H1 (cell line): Measurements from ENCODE around the gene SAXO1. TPM values are rescaled to one million over a fixed set of nuclear protein-coding genes. Genes with fewer than 3 reads are reported as not detected.
"Not testable (repeated sequence)": the region's sequence is repeated elsewhere in the genome, so short reads cannot be mapped to it uniquely, and the experiment has no call there.

Experiments
- CTCF ChIA-PET: fragments of 300-600 bp; sonication (Branson Sonifier 250); formaldehyde crosslinking; loops from one replicate; lab custom pipeline; 2021; ENCODE audit not compliant: partially characterized antibody; lab: Charles Lee
- POLR2A ChIA-PET: fragments of 300-600 bp; sonication (Branson Sonifier 250); formaldehyde crosslinking; loops from one replicate; lab custom pipeline; 2021; ENCODE audit warnings: inconsistent platforms; ENCODE audit not compliant: partially characterized antibody; lab: Charles Lee
- DNase-seq, 2 experiments: peaks; one replicate each; pipeline versions ENCODE4 v3.0.0 to v3.0.0-alpha.2; 2010 to 2022; ENCODE audit warnings: low spot score in 2 of 2, low read depth in 1 of 2, mixed read lengths in 1 of 2
- FAIRE-seq: peaks from 2 replicates; lab custom pipeline; 2011; peaks lifted over from hg19 to GRCh38; lab: Jason Lieb, UNC
- H2AFZ ChIP-seq: 2 replicates; pipeline ENCODE4 v1.8.1; 2012; ENCODE audit warnings: low read length, inconsistent platforms
- H2AK5ac ChIP-seq: 2 replicates; pipeline ENCODE4 v1.6.1; 2013; ENCODE audit warnings: low read depth, low read length
- H2BK120ac ChIP-seq: replicated peaks from 2 replicates; pipeline ENCODE3; 2013; ENCODE audit warnings: low read depth, low read length, inconsistent platforms
- H2BK12ac ChIP-seq: 2 replicates; pipeline ENCODE4 v1.6.1; 2013; ENCODE audit warnings: low read depth, low read length
- H2BK15ac ChIP-seq: 2 replicates; pipeline ENCODE4 v1.6.1; 2013; ENCODE audit warnings: low read length
- H2BK20ac ChIP-seq: 2 replicates; pipeline ENCODE4 v1.6.1; 2013; ENCODE audit warnings: low read length
- H2BK5ac ChIP-seq: 2 replicates; pipeline ENCODE4 v1.6.1; 2013; ENCODE audit warnings: low read depth, low read length
- H3K14ac ChIP-seq: 2 replicates; pipeline ENCODE4 v1.6.1; 2013; ENCODE audit warnings: inconsistent platforms; ENCODE audit not compliant: insufficient read length
- H3K18ac ChIP-seq: 2 replicates; pipeline ENCODE4 v1.6.1; 2013; ENCODE audit warnings: low read length; ENCODE audit errors: extremely low read depth
- H3K23ac ChIP-seq: 2 replicates; pipeline ENCODE4 v1.6.1; 2013; ENCODE audit warnings: inconsistent platforms; ENCODE audit not compliant: insufficient read length
- H3K23me2 ChIP-seq: 2 replicates; pipeline ENCODE4 v1.6.1; 2013; ENCODE audit warnings: low read depth, low read length
- H3K27ac ChIP-seq: 2 replicates; pipeline ENCODE4 v1.6.1; 2011; ENCODE audit warnings: low read depth, low read length, inconsistent platforms
- H3K27me3 ChIP-seq, 4 experiments: replicated peaks in 1 of 4; 1 replicate in 1 of 4; 2 replicates in 3 of 4; pipeline versions ENCODE4 v1.6.1 to v1.8.1; 2011 to 2013; ENCODE audit warnings: low read length in 3 of 4, mild to moderate bottlenecking in 3 of 4, inconsistent platforms in 2 of 4, mixed read lengths in 2 of 4, moderate library complexity in 1 of 4; ENCODE audit not compliant: control insufficient read depth in 3 of 4, insufficient read depth in 3 of 4; ENCODE audit errors: extremely low read depth in 1 of 4
- H3K36me3 ChIP-seq, 4 experiments: 2 replicates each; pipeline versions ENCODE4 v1.6.1 to v1.8.1; 2011 to 2013; ENCODE audit warnings: mild to moderate bottlenecking in 4 of 4, low read length in 3 of 4, moderate library complexity in 2 of 4, control low read depth in 1 of 4, inconsistent platforms in 1 of 4; ENCODE audit not compliant: insufficient read depth in 4 of 4, control insufficient read depth in 2 of 4
- H3K4ac ChIP-seq: replicated peaks from 2 replicates; pipeline ENCODE3; 2013; ENCODE audit warnings: low read length, low read depth, mixed read lengths, inconsistent platforms; ENCODE audit not compliant: insufficient read length
- H3K4me1 ChIP-seq, 4 experiments: replicated peaks in 1 of 4; 1 replicate in 1 of 4; 2 replicates in 3 of 4; pipeline versions ENCODE4 v1.6.1 to v1.8.1; 2011 to 2013; ENCODE audit warnings: low read length in 3 of 4, inconsistent platforms in 2 of 4, mixed read lengths in 1 of 4; ENCODE audit not compliant: insufficient read depth in 4 of 4, control insufficient read depth in 3 of 4
- H3K4me2 ChIP-seq, 2 experiments: 2 replicates each; pipeline versions ENCODE4 v1.6.1 to v1.8.1; 2011 to 2013; ENCODE audit warnings: low read depth in 2 of 2, low read length in 2 of 2, control low read depth in 1 of 2, inconsistent platforms in 1 of 2, mild to moderate bottlenecking in 1 of 2; ENCODE audit not compliant: insufficient read depth in 1 of 2
- H3K4me3 ChIP-seq, 4 experiments: fragments of 200-600, 300-600 bp in 1 of 4; sonication (generic), shearing (Covaris generic), sonication (Bioruptor Twin) in 1 of 4; 2 replicates each; pipeline versions ENCODE4 v1.5.1 to v1.8.1; 2011 to 2016; ENCODE audit warnings: low read length in 4 of 4, low read depth in 3 of 4, control low read depth in 2 of 4, inconsistent platforms in 2 of 4, mild to moderate bottlenecking in 2 of 4, mixed read lengths in 1 of 4, moderate library complexity in 1 of 4; ENCODE audit not compliant: insufficient read depth in 2 of 4; ENCODE audit errors: extremely low read depth in 1 of 4
- H3K56ac ChIP-seq: replicated peaks from 2 replicates; pipeline ENCODE3; 2013; ENCODE audit warnings: low read depth, mild to moderate bottlenecking, mixed read lengths, low read length, inconsistent platforms; ENCODE audit not compliant: insufficient read length
- H3K79me1 ChIP-seq: 2 replicates; pipeline ENCODE4 v1.6.1; 2013; ENCODE audit warnings: low read depth, low read length, control low read depth
- H3K79me2 ChIP-seq, 2 experiments: 2 replicates each; pipeline versions ENCODE4 v1.6.1 to v1.8.1; 2012 to 2013; ENCODE audit warnings: low read length in 2 of 2, mild to moderate bottlenecking in 2 of 2, inconsistent platforms in 1 of 2; ENCODE audit not compliant: insufficient read depth in 2 of 2, control insufficient read depth in 1 of 2
- H3K9ac ChIP-seq, 4 experiments: replicated peaks in 1 of 4; 1 replicate in 1 of 4; 2 replicates in 3 of 4; pipeline versions ENCODE4 v1.6.1 to v1.8.1; 2011 to 2013; ENCODE audit warnings: low read depth in 3 of 4, low read length in 3 of 4, control low read depth in 2 of 4, mild to moderate bottlenecking in 2 of 4, moderate library complexity in 2 of 4, inconsistent platforms in 1 of 4; ENCODE audit errors: extremely low read depth in 1 of 4
- H3K9me3 ChIP-seq, 2 experiments: 2 replicates each; pipeline versions ENCODE4 v1.6.1 to v1.8.1; 2012 to 2013; ENCODE audit warnings: mild to moderate bottlenecking in 2 of 2, moderate library complexity in 2 of 2, control low read depth in 1 of 2, inconsistent platforms in 1 of 2, low read depth in 1 of 2, low read length in 1 of 2, mixed read lengths in 1 of 2; ENCODE audit not compliant: insufficient read depth in 2 of 2
- H4K20me1 ChIP-seq, 2 experiments: replicated peaks in 1 of 2; 2 replicates each; pipeline versions ENCODE3 to v1.8.1; 2011 to 2013; ENCODE audit warnings: inconsistent platforms in 2 of 2, low read length in 2 of 2, mild to moderate bottlenecking in 1 of 2; ENCODE audit not compliant: insufficient read depth in 2 of 2, control insufficient read depth in 1 of 2
- H4K5ac ChIP-seq: 2 replicates; pipeline ENCODE4 v1.6.1; 2013; ENCODE audit warnings: low read length, low read depth, mixed read lengths, inconsistent platforms; ENCODE audit not compliant: insufficient read length
- H4K8ac ChIP-seq: 2 replicates; pipeline ENCODE4 v1.8.0; 2013; ENCODE audit warnings: mild to moderate bottlenecking, moderate library complexity, low read length, inconsistent platforms; ENCODE audit not compliant: insufficient read depth; ENCODE audit errors: extremely low read depth
- H4K91ac ChIP-seq: replicated peaks from 2 replicates; pipeline ENCODE3; 2013; ENCODE audit warnings: low read length, mixed read lengths, inconsistent platforms; ENCODE audit not compliant: insufficient read length
- WGBS, 2 experiments: shearing (Covaris generic) in 1 of 2; methylation state at CpG; one replicate each; pipeline versions ENCODE4 v1.1.6 to v1.1.7; 2013 to 2015; ENCODE audit warnings: low lambda C conversion rate in 2 of 2, mixed read lengths in 2 of 2, inconsistent platforms in 1 of 2, low coverage in 1 of 2, missing lambda C conversion rate in 1 of 2; ENCODE audit not compliant: insufficient replicate concordance in 2 of 2, insufficient coverage in 1 of 2, insufficient read length in 1 of 2; ENCODE audit errors: extremely low coverage in 1 of 2, missing lambda C conversion rate in 1 of 2; 5-methylcytosine and 5-hydroxymethylcytosine counted together
- polyA plus RNA-seq, 7 experiments: library from polyadenylated mRNA; depleted of rRNA in 3 of 7; stranded (reverse) in 5 of 7; unstranded in 2 of 7; fragments of >200 nt in 5 of 7; fragments of 200-250 nt in 2 of 7; gene quantifications; 1 replicate in 5 of 7; 2 replicates in 1 of 7; 4 replicates in 1 of 7; pipeline versions ENCODE4 v1.2.1 to v1.2.3, GENCODE V29; 2011 to 2013; ENCODE audit warnings: missing spikeins in 2 of 7, mixed read lengths in 2 of 7
- total RNA-seq: library from RNA; stranded (reverse); fragmentation: NEBNext Ultra II Directional; extraction: Animal tissue kit (Norgen Biotek cat#: 25700); gene quantifications from 2 replicates; pipeline ENCODE4 v1.2.1, GENCODE V29; 2021

SAXO1 gene
- total and polyA plus RNA-seq, 2 of the 8 experiments (the other 6 are each of a cell fraction or from before 2014, with no cell fraction given): 0.11 to 0.20 TPM

DNA sequence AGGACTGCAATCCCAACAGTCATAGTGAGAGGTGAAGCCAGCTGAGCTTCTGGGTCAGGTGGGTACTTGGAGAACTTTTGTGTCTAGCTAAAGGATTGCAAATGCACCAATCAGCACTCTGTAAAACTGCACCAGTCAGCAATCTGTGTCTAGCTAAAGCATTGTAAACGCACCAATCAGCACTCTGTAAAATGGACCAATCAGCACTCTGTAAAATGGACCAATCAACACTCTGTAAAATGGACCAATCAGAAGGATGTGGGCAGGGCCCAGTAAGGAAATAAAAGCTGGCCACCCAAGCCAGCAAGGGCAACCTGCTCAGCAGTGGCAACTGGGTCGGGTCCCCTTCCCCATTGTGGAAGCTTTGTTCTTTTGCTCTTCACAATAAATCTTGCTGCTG is 11.4 kb downstream of the SAXO1 start:
- CTCF ChIA-PET: interaction anchor here (0.6 to 1.7 kb wide), 3 partner anchors 7 to 507 kb away, joined by 3 to 5 read pairs (median 3); no protein-coding TSS in a partner anchor
- POLR2A ChIA-PET: not testable (repeated sequence)
- WGBS, 2 experiments: 89% methylated on average over 2 of the region's 2 CpGs; no CpG with 5 or more reads in 1 of the 2 experiments

More for the DNA sequence above, 11.4 kb downstream of the SAXO1 start:
- not testable (repeated sequence) for H3K18ac ChIP-seq, H4K8ac ChIP-seq, H3K36me3 ChIP-seq, H3K4me1 ChIP-seq, FAIRE-seq, H3K4me2 ChIP-seq, H2BK20ac ChIP-seq, H3K79me1 ChIP-seq, H2AK5ac ChIP-seq, H3K79me2 ChIP-seq, H3K9ac ChIP-seq, H2BK5ac ChIP-seq, H2BK15ac ChIP-seq, H3K27ac ChIP-seq, H3K4me3 ChIP-seq, H3K4ac ChIP-seq, DNase-seq, H2BK120ac ChIP-seq, H3K9me3 ChIP-seq, H3K23ac ChIP-seq, H3K56ac ChIP-seq, H3K27me3 ChIP-seq, H3K14ac ChIP-seq, H3K23me2 ChIP-seq, H4K20me1 ChIP-seq, H4K5ac ChIP-seq, H4K91ac ChIP-seq, H2BK12ac ChIP-seq, H2AFZ ChIP-seq
